Endodermal cell (in vitro differentiated cells): ENCODE results near the gene SRPX2. TPM values are rescaled to one million over a fixed set of nuclear protein-coding genes. Genes with fewer than 3 reads are reported as not detected.

Source experiments
- DNase-seq: peaks from one replicate; pipeline ENCODE4 v3.0.0-alpha.2; 2017
- H3K27ac ChIP-seq: 2 replicates; pipeline ENCODE4 v1.5.1; 2013; ENCODE audit warnings: mild to moderate bottlenecking, low read depth, low read length, moderate library complexity
- H3K27me3 ChIP-seq: 2 replicates; pipeline ENCODE4 v1.6.1; 2013; ENCODE audit warnings: mild to moderate bottlenecking, low read length, moderate library complexity; ENCODE audit not compliant: insufficient read depth, control insufficient read depth, poor library complexity, severe bottlenecking
- H3K36me3 ChIP-seq: 2 replicates; pipeline ENCODE4 v1.7.0; 2013; ENCODE audit warnings: mild to moderate bottlenecking, low read length, moderate library complexity; ENCODE audit not compliant: control insufficient read depth, insufficient read depth
- H3K4me1 ChIP-seq: one replicate; pipeline ENCODE4 v1.7.0; 2013; ENCODE audit warnings: low read length; ENCODE audit not compliant: control insufficient read depth, insufficient read depth
- H3K4me3 ChIP-seq: 2 replicates; pipeline ENCODE4 v1.5.1; 2013; ENCODE audit warnings: mild to moderate bottlenecking, low read length, moderate library complexity
- H3K9ac ChIP-seq: 2 replicates; pipeline ENCODE4 v1.6.1; 2013; ENCODE audit warnings: mild to moderate bottlenecking, low read length, moderate library complexity; ENCODE audit not compliant: poor library complexity, severe bottlenecking; ENCODE audit errors: extremely low read depth
- H3K9me3 ChIP-seq: 2 replicates; pipeline ENCODE4 v1.6.1; 2013; ENCODE audit warnings: mild to moderate bottlenecking, low read length, moderate library complexity; ENCODE audit not compliant: control insufficient read depth
- H3K27ac Mint-ChIP-seq: 2 replicates; pipeline ENCODE4 v1.8.0; 2020; ENCODE audit warnings: mixed read lengths
- H3K27me3 Mint-ChIP-seq: 2 replicates; pipeline ENCODE4 v1.8.0; 2021; ENCODE audit warnings: mild to moderate bottlenecking, mixed read lengths; ENCODE audit not compliant: insufficient read depth
- H3K36me3 Mint-ChIP-seq: 2 replicates; pipeline ENCODE4 v1.8.0; 2020; ENCODE audit warnings: low read depth, mixed read lengths
- H3K4me1 Mint-ChIP-seq: 2 replicates; pipeline ENCODE4 v1.8.0; 2020; ENCODE audit warnings: mixed read lengths
- H3K4me3 Mint-ChIP-seq: 2 replicates; pipeline ENCODE4 v1.8.0; 2020; ENCODE audit warnings: mild to moderate bottlenecking, moderate library complexity, mixed read lengths
- H3K9me3 Mint-ChIP-seq: 2 replicates; pipeline ENCODE4 v1.8.0; 2020; ENCODE audit warnings: mild to moderate bottlenecking, mixed read lengths
- CTCF ChIP-seq: fragments of 200-600 bp; sonication (generic); conservative IDR thresholded peaks from 2 replicates; pipeline ENCODE4 v1.5.0; 2021; ENCODE audit warnings: antibody characterized with exemption, mild to moderate bottlenecking
- WGBS, 2 experiments: methylation state at CpG; one replicate each; pipeline versions ENCODE4 v1.1.5 to v1.1.7; 2013; ENCODE audit warnings: missing lambda C conversion rate in 2 of 2, mixed read lengths in 1 of 2; ENCODE audit not compliant: insufficient coverage in 1 of 2, insufficient read length in 1 of 2; 5-methylcytosine and 5-hydroxymethylcytosine counted together
- total RNA-seq, 2 donors: library from RNA; stranded (reverse); fragmentation: NEBNext Ultra II Directional in 1 of 2; extraction: Animal tissue kit (Norgen Biotek cat#: 25700) in 1 of 2; gene quantifications; 2 replicates in 1 of 2; 3 replicates in 1 of 2; pipeline ENCODE4 v1.2.1, GENCODE V29; 2021

SRPX2 gene
- total RNA-seq, 2 donors from 2014 or later, result 0.44 TPM; not detected in 1

DNA sequence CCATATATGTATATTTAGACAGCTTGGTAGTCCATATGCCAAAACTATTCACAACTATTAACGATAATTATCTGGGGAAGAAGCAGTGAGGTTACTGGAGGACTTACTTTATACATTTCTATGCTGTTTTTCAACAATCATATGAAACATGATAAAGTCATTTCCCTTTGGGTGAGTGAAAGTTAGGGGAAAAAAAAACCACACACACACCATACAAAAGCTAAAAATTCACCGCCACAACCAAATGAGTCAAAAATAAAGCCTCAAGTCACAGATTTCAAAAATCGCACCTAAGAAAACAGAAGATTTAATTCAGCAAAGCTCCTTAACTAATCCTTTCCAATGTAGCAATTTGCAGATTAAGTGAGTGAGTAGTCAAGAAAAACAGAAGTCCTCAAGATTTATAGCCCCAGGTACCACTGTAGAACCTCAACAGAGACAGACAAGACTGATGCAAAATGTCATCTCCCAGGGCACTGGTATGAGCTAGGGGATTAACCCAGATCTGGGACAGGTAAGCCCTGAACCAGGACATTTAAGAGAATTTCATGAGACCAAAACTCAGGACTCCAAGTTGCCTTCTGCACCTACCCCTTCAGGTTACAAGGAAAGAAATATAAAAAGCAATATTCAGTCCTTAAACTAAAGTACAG, 52.8 kb downstream of the SRPX2 start:
- no peaks in the 10 kb centered on the region for H3K36me3 ChIP-seq
- H3K27ac ChIP-seq, result no peak overlapping the region
- H3K9me3 ChIP-seq, result no peaks in the 10 kb centered on the region
- Mint-ChIP-seq H3K4me3 (no peak overlapping the region), H3K27ac (no peak overlapping the region), H3K9me3 (peaks cover 41% of the 10 kb centered on the region), H3K27me3 (no peaks in the 10 kb centered on the region), H3K36me3 (no peaks in the 10 kb centered on the region), H3K4me1 (peaks cover 3% of the 10 kb centered on the region)
- no peaks in the 10 kb centered on the region for H3K4me1 ChIP-seq
- no peak for DNase-seq
- WGBS, 2 experiments, result 80% methylated on average over 1 of the region's 3 CpGs; no CpG with 5 or more reads in 1 of the 2 experiments
- no peak overlapping the region for H3K9ac ChIP-seq
- H3K27me3 ChIP-seq, result no peaks in the 10 kb centered on the region
- H3K4me3 ChIP-seq, result no peak overlapping the region
- no peak for TF ChIP-seq CTCF

DNA sequence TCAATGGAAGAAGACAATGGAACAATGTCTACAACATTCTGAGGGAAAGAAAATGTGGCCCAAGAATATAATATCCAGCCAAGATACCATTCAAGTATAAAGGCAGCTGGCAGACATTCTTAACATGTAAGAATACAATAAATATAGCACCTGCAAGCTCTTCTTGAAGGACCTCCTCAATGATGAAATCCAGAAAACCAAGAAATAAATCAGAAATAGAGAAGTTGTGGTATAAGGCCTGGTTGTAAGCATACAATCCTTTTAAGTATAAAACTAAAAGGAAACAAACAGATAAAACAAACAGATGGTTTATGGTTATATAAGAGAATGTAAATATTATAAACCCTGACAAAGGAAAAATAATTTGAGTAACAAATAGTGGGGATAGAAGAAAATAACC, 54.6 kb downstream of the SRPX2 start:
- Mint-ChIP-seq H3K9me3 (peaks cover 38% of the 10 kb centered on the region), H3K4me1 (peaks cover 3% of the 10 kb centered on the region), H3K4me3 (no peak overlapping the region), H3K27me3 (no peaks in the 10 kb centered on the region), H3K27ac (no peak overlapping the region), H3K36me3 (no peaks in the 10 kb centered on the region)
- no peak for DNase-seq
- H3K9me3 ChIP-seq, result no peaks in the 10 kb centered on the region
- H3K27ac ChIP-seq, result no peak overlapping the region
- H3K27me3 ChIP-seq, result no peaks in the 10 kb centered on the region
- no peak overlapping the region for H3K4me3 ChIP-seq
- H3K9ac ChIP-seq, result no peak overlapping the region
- H3K36me3 ChIP-seq, result no peaks in the 10 kb centered on the region
- no peak for TF ChIP-seq CTCF
- H3K4me1 ChIP-seq, result no peaks in the 10 kb centered on the region

DNA sequence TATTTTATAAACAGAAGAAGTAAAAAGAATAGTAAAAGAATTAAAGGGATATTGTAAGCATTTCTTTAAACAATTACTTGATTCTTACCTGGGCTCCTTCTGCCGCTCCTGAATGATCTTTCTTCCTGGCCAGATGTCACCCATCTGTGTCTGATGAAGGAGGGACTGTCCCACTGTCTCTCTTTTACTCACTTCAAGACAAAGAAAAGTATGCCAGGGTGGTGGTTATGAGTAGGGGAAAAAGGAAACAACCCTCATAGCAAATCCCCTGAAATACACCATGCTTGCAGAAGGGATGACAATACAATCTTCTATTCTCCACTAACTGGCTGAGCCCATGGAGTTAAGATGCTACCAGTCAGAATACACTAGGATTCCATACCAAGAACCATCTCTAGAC, 56.8 kb downstream of the SRPX2 start:
- 100% methylated on average over 1 of the region's 1 CpG; no CpG with 5 or more reads in 1 of the 2 experiments for WGBS, 2 experiments
- no peak overlapping the region for H3K9ac ChIP-seq
- Mint-ChIP-seq H3K27ac (no peak overlapping the region), H3K9me3 (peaks cover 31% of the 10 kb centered on the region), H3K27me3 (no peaks in the 10 kb centered on the region), H3K4me1 (no peaks in the 10 kb centered on the region), H3K4me3 (no peak overlapping the region), H3K36me3 (no peaks in the 10 kb centered on the region)
- TF ChIP-seq CTCF, result no peak
- H3K27ac ChIP-seq, result no peak overlapping the region
- H3K4me1 ChIP-seq, result no peaks in the 10 kb centered on the region
- H3K27me3 ChIP-seq, result no peaks in the 10 kb centered on the region
- DNase-seq, result no peak
- H3K4me3 ChIP-seq, result no peak overlapping the region
- no peaks in the 10 kb centered on the region for H3K36me3 ChIP-seq
- no peaks in the 10 kb centered on the region for H3K9me3 ChIP-seq
